GM12873 (cell line): ENCODE measurements around the gene SDK2.

Source experiments
- CTCF ChIP-seq: IDR thresholded peaks from 2 replicates; pipeline ENCODE4 v1.5.1; 2012; ENCODE audit warnings: low read depth, mild to moderate bottlenecking, moderate library complexity, low read length, control low read depth; ENCODE audit not compliant: insufficient read depth; ENCODE audit errors: missing control alignments

SDK2 gene

GRCh38 chr17:73391331-73392265 is 252.6 kb downstream of the SDK2 start:
- no peak for TF ChIP-seq CTCF

GRCh38 chr17:73390851-73391250 is 253.4 kb downstream of the SDK2 start:
- no peak for TF ChIP-seq CTCF

- TF ChIP-seq CTCF, result no peak
Measured at GRCh38 chr17:73390221-73390620, 254.0 kb downstream of the SDK2 start.

GRCh38 chr17:73389411-73389810 is 254.8 kb downstream of the SDK2 start:
- TF ChIP-seq CTCF, result no peak

- no peak for TF ChIP-seq CTCF
Measured at GRCh38 chr17:73388578-73388905, 255.7 kb downstream of the SDK2 start.

- TF ChIP-seq CTCF, result no peak
Measured at GRCh38 chr17:73387746-73388577, 256.3 kb downstream of the SDK2 start.

GRCh38 chr17:73386561-73386960 is 257.7 kb downstream of the SDK2 start:
- no peak for TF ChIP-seq CTCF
